ENCODE results near the gene ARL6IP6.

DNA sequence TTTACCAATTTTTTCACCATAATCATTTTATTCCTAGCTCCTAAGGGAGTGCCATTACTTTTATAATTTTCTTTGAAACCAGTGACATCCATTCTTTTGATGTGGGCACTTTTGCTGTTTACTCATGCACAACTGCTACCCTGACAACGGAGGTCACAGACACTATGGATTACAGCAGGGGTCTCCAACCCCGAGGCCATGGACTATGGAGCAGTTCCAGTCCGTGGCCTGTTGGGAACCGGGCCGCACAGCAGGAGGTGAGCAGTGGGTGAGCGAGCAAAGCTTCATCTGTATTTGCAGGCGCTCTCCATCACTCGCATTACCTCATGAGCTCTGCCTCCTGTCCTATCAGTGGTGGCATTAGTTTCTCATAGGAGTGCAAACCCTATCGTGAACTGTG is 35.8 kb upstream of the ARL6IP6 start:
- no peak for TF ChIP-seq POLR2A (IDR thresholded peaks at IDR 0.05)
- TF ChIP-seq, protein P1, sequence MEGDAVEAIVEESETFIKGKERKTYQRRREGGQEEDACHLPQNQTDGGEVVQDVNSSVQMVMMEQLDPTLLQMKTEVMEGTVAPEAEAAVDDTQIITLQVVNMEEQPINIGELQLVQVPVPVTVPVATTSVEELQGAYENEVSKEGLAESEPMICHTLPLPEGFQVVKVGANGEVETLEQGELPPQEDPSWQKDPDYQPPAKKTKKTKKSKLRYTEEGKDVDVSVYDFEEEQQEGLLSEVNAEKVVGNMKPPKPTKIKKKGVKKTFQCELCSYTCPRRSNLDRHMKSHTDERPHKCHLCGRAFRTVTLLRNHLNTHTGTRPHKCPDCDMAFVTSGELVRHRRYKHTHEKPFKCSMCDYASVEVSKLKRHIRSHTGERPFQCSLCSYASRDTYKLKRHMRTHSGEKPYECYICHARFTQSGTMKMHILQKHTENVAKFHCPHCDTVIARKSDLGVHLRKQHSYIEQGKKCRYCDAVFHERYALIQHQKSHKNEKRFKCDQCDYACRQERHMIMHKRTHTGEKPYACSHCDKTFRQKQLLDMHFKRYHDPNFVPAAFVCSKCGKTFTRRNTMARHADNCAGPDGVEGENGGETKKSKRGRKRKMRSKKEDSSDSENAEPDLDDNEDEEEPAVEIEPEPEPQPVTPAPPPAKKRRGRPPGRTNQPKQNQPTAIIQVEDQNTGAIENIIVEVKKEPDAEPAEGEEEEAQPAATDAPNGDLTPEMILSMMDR (IDR thresholded peaks at IDR 0.05): no peak
